Measurements from ENCODE around the gene LHFPL3.

GRCh38 chr7:104851268-104851667 is 522.9 kb downstream of the LHFPL3 start:
- TF ChIP-seq CTCF (IDR thresholded peaks at IDR 0.05) (no peak), ZNF121 (CRISPR knock-in tag; IDR thresholded peaks at IDR 0.05) (no peak), SP1 (CRISPR knock-in tag; conservative IDR thresholded peaks at IDR 0.05) (no peak), CREM (CRISPR knock-in tag; IDR thresholded peaks at IDR 0.05) (no peak), STAT6 (CRISPR knock-in tag; conservative IDR thresholded peaks at IDR 0.05; ENCODE audit: low read depth) (no peak), HMGXB4 (CRISPR knock-in tag; IDR thresholded peaks at IDR 0.05) (no peak), ARID4B (CRISPR knock-in tag; IDR thresholded peaks at IDR 0.05; ENCODE audit: borderline replicate concordance) (no peak)

Measured in WTC11 (cell line).